Naive thymus-derived CD4-positive, alpha-beta T cell (primary cell): ENCODE data around the gene AP2A1. TPM values are rescaled to one million over a fixed set of nuclear protein-coding genes. Genes with fewer than 3 reads are reported as not detected.
A peak's percentile ranks its signal among the peaks of the same experiment; 100 is the strongest.
"Not testable (repeated sequence)": the region's sequence is repeated elsewhere in the genome, so short reads cannot be mapped to it uniquely, and the experiment has no call there.

Source experiments
- ATAC-seq: fragments of 150-1000 bp; cut with Tn5 transposase; 2 replicates; pipeline ENCODE4 v1.10.0; 2021; ENCODE audit warnings: mild to moderate bottlenecking, moderate library complexity
- CTCF ChIA-PET: fragments of 350-600 bp; sonication (Branson Sonifier 250); formaldehyde crosslinking; loops from one replicate; lab custom pipeline; 2021; ENCODE audit warnings: antibody characterized with exemption; lab: Charles Lee
- POLR2A ChIA-PET: fragments of 350-600 bp; sonication (Branson Sonifier 250); formaldehyde crosslinking; loops from one replicate; lab custom pipeline; 2021; ENCODE audit warnings: antibody characterized with exemption, inconsistent platforms; lab: Charles Lee
- DNase-seq, 9 donors: peaks; one replicate each; pipeline versions ENCODE4 v3.0.0 to v3.0.0-alpha.2; 2020 to 2022; ENCODE audit warnings: mixed read lengths in 1 of 9
- H3K27ac ChIP-seq: one replicate; pipeline ENCODE4 v1.7.0; 2013; ENCODE audit warnings: mild to moderate bottlenecking, low read depth, low read length, moderate library complexity
- H3K27me3 ChIP-seq, 2 donors: one replicate each; pipeline ENCODE4 v1.7.0; 2013; ENCODE audit warnings: low read length in 2 of 2, mild to moderate bottlenecking in 2 of 2, moderate library complexity in 2 of 2; ENCODE audit not compliant: control insufficient read depth in 2 of 2, insufficient read depth in 2 of 2
- H3K36me3 ChIP-seq, 3 experiments: 1 replicate in 2 of 3; 2 replicates in 1 of 3; pipeline ENCODE4 v1.7.0; 2013; ENCODE audit warnings: low read length in 3 of 3, mild to moderate bottlenecking in 3 of 3, moderate library complexity in 1 of 3; ENCODE audit not compliant: insufficient read depth in 3 of 3, control insufficient read depth in 2 of 3
- H3K4me1 ChIP-seq, 2 donors: one replicate each; pipeline ENCODE4 v1.7.0; 2013; ENCODE audit warnings: low read length in 2 of 2, mild to moderate bottlenecking in 2 of 2, moderate library complexity in 1 of 2; ENCODE audit not compliant: control insufficient read depth in 2 of 2, insufficient read depth in 2 of 2
- H3K4me3 ChIP-seq: 2 replicates; pipeline ENCODE4 v1.7.0; 2013; ENCODE audit warnings: mild to moderate bottlenecking, low read length
- H3K9me3 ChIP-seq, 3 experiments: 1 replicate in 2 of 3; 2 replicates in 1 of 3; pipeline ENCODE4 v1.7.0; 2013; ENCODE audit warnings: low read length in 3 of 3; ENCODE audit not compliant: control insufficient read depth in 2 of 3
- H3K27ac Mint-ChIP-seq, 9 donors: one replicate each; pipeline ENCODE4 v1.8.0; 2020 to 2022; ENCODE audit warnings: mixed read lengths in 9 of 9, mild to moderate bottlenecking in 8 of 9, moderate library complexity in 5 of 9, inconsistent platforms in 2 of 9
- H3K27me3 Mint-ChIP-seq, 5 donors: one replicate each; pipeline ENCODE4 v1.8.0; 2021 to 2022; ENCODE audit warnings: mixed read lengths in 5 of 5, mild to moderate bottlenecking in 1 of 5
- H3K36me3 Mint-ChIP-seq, 5 donors: one replicate each; pipeline ENCODE4 v1.8.0; 2020 to 2022; ENCODE audit warnings: mixed read lengths in 5 of 5, mild to moderate bottlenecking in 3 of 5, inconsistent platforms in 1 of 5
- H3K4me1 Mint-ChIP-seq, 7 donors: one replicate each; pipeline ENCODE4 v1.8.0; 2020 to 2022; ENCODE audit warnings: mixed read lengths in 7 of 7, mild to moderate bottlenecking in 3 of 7, inconsistent platforms in 1 of 7
- H3K4me3 Mint-ChIP-seq, 10 donors: one replicate each; pipeline ENCODE4 v1.8.0; 2020 to 2022; ENCODE audit warnings: mild to moderate bottlenecking in 10 of 10, mixed read lengths in 10 of 10, moderate library complexity in 6 of 10, inconsistent platforms in 2 of 10
- H3K9me3 Mint-ChIP-seq, 11 donors: one replicate each; pipeline ENCODE4 v1.8.0; 2020 to 2022; ENCODE audit warnings: mixed read lengths in 11 of 11, mild to moderate bottlenecking in 4 of 11, inconsistent platforms in 1 of 11, moderate library complexity in 1 of 11
- intact Hi-C, 2 donors: fragments of 100-400 bp; cut with micrococcal nuclease; formaldehyde crosslinking; loops; one replicate each; pipeline ENCODE4 v1.15.1; 2023
- polyA plus RNA-seq, 2 donors: library from polyadenylated mRNA; unstranded; fragments of 300-500 nt; fragmentation: Illumina TruSeq; gene quantifications; one replicate each; pipeline ENCODE4 v1.2.3, GENCODE V29; 2021
- total RNA-seq, 6 experiments: library from RNA in 5 of 6; stranded (reverse) in 5 of 6; gene quantifications; 1 replicate in 5 of 6; 2 replicates in 1 of 6; pipeline ENCODE4 v1.2.3 and lab custom pipeline; 2021 to 2026

Gene AP2A1
- total RNA-seq (10 to 100 TPM; 38.2 to 83.3 (median 56.7) TPM), polyA plus RNA-seq (1 to 10 TPM; 3.8 to 8.3 TPM), total RNA-seq (lab: John Stamatoyannopoulos, UW) (52.1 reads per million, percentile 72 among the genes with 10 or more reads in this experiment)

DNA sequence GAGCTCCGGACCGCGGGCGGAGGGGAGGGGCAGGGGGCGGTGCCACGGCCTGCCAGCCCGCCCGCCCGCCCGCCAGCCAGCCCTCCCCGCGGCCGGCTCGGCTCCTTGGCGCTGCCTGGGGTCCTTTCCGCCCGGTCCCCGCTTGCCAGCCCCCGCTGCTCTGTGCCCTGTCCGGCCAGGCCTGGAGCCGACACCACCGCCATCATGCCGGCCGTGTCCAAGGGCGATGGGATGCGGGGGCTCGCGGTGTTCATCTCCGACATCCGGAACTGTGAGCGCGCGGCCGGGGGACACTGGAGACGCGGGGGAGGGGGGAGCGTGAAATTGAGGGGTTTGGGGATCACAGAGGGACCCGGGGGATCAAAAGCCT is at the start of gene AP2A1:
AP2A1 (plus strand) TSS at position 72 of the 370 bp plus-strand sequence; CDS start at position 205, 133 bp downstream.
- Histone ChIP-seq H3K4me1 (peaks cover 11 to 16% of the 10 kb centered on the region in 2 donors), H3K4me3 (peak within 1 kb of the TSS; percentile 79), H3K9me3 (no peaks in the 10 kb centered on the region), H3K27ac (peak within 1 kb of the TSS; percentile 92), H3K27me3 (no peaks in the 10 kb centered on the region), H3K36me3 (peaks cover 0 to 7% (median 0%) of the 10 kb centered on the region in 3 experiments)
- Mint-ChIP-seq H3K27ac (peak within 1 kb of the TSS; percentile 84 to 98 (median 96)), H3K4me1 (peaks cover 20 to 47% (median 41%) of the 10 kb centered on the region in 7 donors), H3K4me3 (peak within 1 kb of the TSS; percentile 89 to 98 (median 96)), H3K9me3 (peaks cover 0 to 2% (median 0%) of the 10 kb centered on the region in 11 donors), H3K27me3 (no peaks in the 10 kb centered on the region), H3K36me3 (peaks cover 0 to 7% (median 3%) of the 10 kb centered on the region in 5 donors)
- intact Hi-C loops: loop anchor here (1.0 to 5.0 kb wide), 27 partner anchors 41 to 1435 kb away; partner anchors contain the start of genes AKT1S1 (in 2 of the 2), ATF5 (in 2 of the 2), CPT1C (in 2 of the 2) and FUZ (in 2 of the 2)
- ATAC-seq (no peak), DNase-seq (no peak)
- ChIA-PET POLR2A (interaction anchor here (0.5 to 3.5 kb wide), 10 partner anchors 10 to 559 kb away, joined by 3 to 23 read pairs (median 5); partner anchors contain the start of genes AKT1S1, FUZ, RRAS and SCAF1), CTCF (interaction anchor here (0.5 kb wide), 1 partner anchor 471 kb away, joined by 4 read pairs; no protein-coding TSS in a partner anchor)

DNA sequence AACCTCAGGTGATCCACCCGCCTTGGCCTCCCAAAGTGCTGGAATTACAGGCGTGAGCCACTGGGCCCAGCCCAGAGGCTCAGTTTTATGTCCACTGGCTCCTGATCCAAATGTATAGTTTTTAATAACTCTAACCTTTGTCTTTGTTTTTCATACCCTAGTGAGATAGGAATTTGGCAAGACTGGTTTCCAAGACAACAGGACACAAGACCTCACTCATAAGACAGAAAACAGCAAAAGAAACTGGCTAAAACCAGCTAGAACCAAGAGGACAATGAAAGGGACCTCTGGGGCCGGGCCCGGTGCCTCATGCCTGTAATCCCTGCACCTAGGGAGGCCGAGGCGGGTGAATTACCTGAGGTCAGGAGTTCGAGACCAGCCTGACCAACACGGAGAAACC is 48.3 kb upstream of the AP2A1 start:
- POLR2A ChIA-PET: interaction anchor here (0.6 to 1.9 kb wide), 9 partner anchors 12 to 351 kb away, joined by 3 to 23 read pairs (median 3); partner anchors contain the start of genes AP2A1, ATF5 and PRMT1
- Mint-ChIP-seq H3K9me3 (no peaks in the 10 kb centered on the region), H3K4me1 (peaks cover 7 to 15% (median 11%) of the 10 kb centered on the region in 7 donors), H3K36me3 (peaks cover 0 to 23% (median 5%) of the 10 kb centered on the region in 5 donors), H3K27ac (peak overlapping the region; percentile 8 to 97 (median 81)), H3K27me3 (no peaks in the 10 kb centered on the region), H3K4me3 (peak overlapping the region; percentile 23 to 96 (median 77))
- no peak for ATAC-seq
- CTCF ChIA-PET: interaction anchor here (0.7 to 0.8 kb wide), 2 partner anchors 218 to 520 kb away, joined by 5 to 6 read pairs; no protein-coding TSS in a partner anchor
- H3K27me3 ChIP-seq: no peaks in the 10 kb centered on the region
- no peak for DNase-seq
- no peak overlapping the region for H3K4me3 ChIP-seq
- H3K36me3 ChIP-seq: no peaks in the 10 kb centered on the region
- H3K4me1 ChIP-seq: peaks cover 6 to 9% of the 10 kb centered on the region in 2 donors
- intact Hi-C loops: loop anchor here in 1 of 2 donors (5.0 kb wide), 1 partner anchor 174 kb away; no protein-coding TSS in a partner anchor
- H3K27ac ChIP-seq: no peak overlapping the region
- no peaks in the 10 kb centered on the region for H3K9me3 ChIP-seq

DNA sequence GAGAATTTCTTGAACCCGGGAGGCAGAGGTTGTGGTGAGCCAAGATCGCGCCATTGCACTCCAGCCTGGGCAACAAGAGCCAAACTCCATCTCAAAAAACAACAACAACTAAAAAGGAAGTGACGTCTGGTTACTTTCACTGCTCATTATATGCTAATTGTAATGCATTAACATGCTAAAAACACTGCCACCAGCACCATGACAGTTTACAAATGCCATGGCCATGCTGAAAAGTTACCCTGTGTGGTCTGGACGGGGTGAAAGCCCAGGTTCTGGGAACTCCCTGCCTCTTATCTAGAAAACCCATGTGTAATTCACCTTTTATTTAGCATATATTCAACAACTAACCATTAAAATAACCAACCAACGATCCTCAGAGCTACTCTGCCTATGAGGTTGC is 47.8 kb upstream of the AP2A1 start:
- peak overlapping the region in 9 of 10 donors; percentile 31 to 95 (median 60) for H3K4me3 Mint-ChIP-seq
- H3K4me3 ChIP-seq: no peak overlapping the region

GRCh38 chr19:49719420-49719819 is 47.4 kb upstream of the AP2A1 start:
- DNase-seq, H3K27me3 Mint-ChIP-seq, H3K9me3 ChIP-seq, H3K9me3 Mint-ChIP-seq, H3K4me3 ChIP-seq, H3K4me1 ChIP-seq, ATAC-seq, H3K27ac ChIP-seq, H3K27me3 ChIP-seq, H3K36me3 ChIP-seq: not testable (repeated sequence)
- Mint-ChIP-seq H3K36me3 (peaks cover 0 to 27% (median 5%) of the 10 kb centered on the region in 5 donors), H3K27ac (peak overlapping the region in 6 of 9 donors; percentile 2 to 97 (median 70)), H3K4me1 (peaks cover 7 to 15% (median 11%) of the 10 kb centered on the region in 7 donors), H3K4me3 (peak overlapping the region in 6 of 10 donors; percentile 6 to 95 (median 52))
- intact Hi-C loops: loop anchor here in 1 of 2 donors (5.0 kb wide), 1 partner anchor 173 kb away; no protein-coding TSS in a partner anchor
- ChIA-PET CTCF (interaction anchor here (0.7 kb wide), 1 partner anchor 216 kb away, joined by 3 read pairs; no protein-coding TSS in a partner anchor), POLR2A (interaction anchor here (0.6 kb wide), 1 partner anchor 352 kb away, joined by 3 read pairs; no protein-coding TSS in a partner anchor)

More for the DNA sequence above, 47.8 kb upstream of the AP2A1 start:
- no peak for DNase-seq
- no peak for ATAC-seq
- H3K27me3 ChIP-seq: no peaks in the 10 kb centered on the region
- ChIA-PET CTCF (interaction anchor here (0.7 kb wide), 1 partner anchor 216 kb away, joined by 3 read pairs; no protein-coding TSS in a partner anchor), POLR2A (interaction anchor here (0.6 kb wide), 1 partner anchor 352 kb away, joined by 3 read pairs; no protein-coding TSS in a partner anchor)
- H3K36me3 ChIP-seq: no peaks in the 10 kb centered on the region
- H3K27ac Mint-ChIP-seq: peak overlapping the region in 8 of 9 donors; percentile 8 to 97 (median 70)
- H3K27me3 Mint-ChIP-seq: no peaks in the 10 kb centered on the region
- H3K36me3 Mint-ChIP-seq: peaks cover 0 to 24% (median 5%) of the 10 kb centered on the region in 5 donors
- peaks cover 7 to 15% (median 11%) of the 10 kb centered on the region in 7 donors for H3K4me1 Mint-ChIP-seq
- H3K9me3 Mint-ChIP-seq: no peaks in the 10 kb centered on the region
- no peak overlapping the region for H3K27ac ChIP-seq
- peaks cover 6 to 9% of the 10 kb centered on the region in 2 donors for H3K4me1 ChIP-seq
- no peaks in the 10 kb centered on the region for H3K9me3 ChIP-seq
- intact Hi-C loops: loop anchor here in 1 of 2 donors (5.0 kb wide), 1 partner anchor 173 kb away; no protein-coding TSS in a partner anchor

- Histone ChIP-seq H3K4me3 (no peak overlapping the region), H3K9me3 (no peaks in the 10 kb centered on the region), H3K4me1 (no peaks in the 10 kb centered on the region), H3K27ac (no peak overlapping the region), H3K36me3 (no peaks in the 10 kb centered on the region), H3K27me3 (no peaks in the 10 kb centered on the region)
- intact Hi-C loops: no loop called here
- Mint-ChIP-seq H3K4me3 (no peak overlapping the region), H3K27ac (no peak overlapping the region), H3K9me3 (peaks cover 0 to 1% (median 0%) of the 10 kb centered on the region in 11 donors), H3K27me3 (no peaks in the 10 kb centered on the region), H3K4me1 (peaks cover 0 to 4% (median 0%) of the 10 kb centered on the region in 7 donors), H3K36me3 (peaks cover 0 to 40% (median 22%) of the 10 kb centered on the region in 5 donors)
- DNase-seq: no peak
- CTCF ChIA-PET: no interaction called here
- no peak for ATAC-seq
- POLR2A ChIA-PET: no interaction called here
Measured at GRCh38 chr19:49727217-49728030, 39.4 kb upstream of the AP2A1 start.

- Mint-ChIP-seq H3K36me3 (peaks cover 0 to 24% (median 18%) of the 10 kb centered on the region in 5 donors), H3K9me3 (peaks cover 0 to 1% (median 0%) of the 10 kb centered on the region in 11 donors), H3K4me3 (no peak overlapping the region), H3K27me3 (no peaks in the 10 kb centered on the region), H3K27ac (no peak overlapping the region), H3K4me1 (peaks cover 0 to 3% (median 0%) of the 10 kb centered on the region in 7 donors)
- Histone ChIP-seq H3K4me3 (no peak overlapping the region), H3K9me3 (no peaks in the 10 kb centered on the region), H3K27ac (no peak overlapping the region), H3K4me1 (no peaks in the 10 kb centered on the region), H3K36me3 (no peaks in the 10 kb centered on the region), H3K27me3 (no peaks in the 10 kb centered on the region)
- ATAC-seq (no peak), DNase-seq (no peak)
- ChIA-PET CTCF (interaction anchor here (0.7 to 1.0 kb wide), 2 partner anchors 13 to 14 kb away, joined by 3 read pairs; no protein-coding TSS in a partner anchor), POLR2A (no interaction called here)
- intact Hi-C loops: no loop called here
Measured at GRCh38 chr19:49730166-49730565, 36.6 kb upstream of the AP2A1 start.
